Measurements from ENCODE around the gene CLTA. TPM values are rescaled to one million over a fixed set of nuclear protein-coding genes. Genes with fewer than 3 reads are reported as not detected.

Gene CLTA
- total and polyA plus RNA-seq, 10 of the 15 experiments (the other 5 are each of a cell fraction or from before 2014, with no cell fraction given), result 49.0 to 241 (median 168) TPM

GRCh38 chr9:36191290-36191645 lies 547 bp downstream of the CLTA start:
- peak overlapping the region; percentile 88 for H3K27ac ChIP-seq (ENCODE audit: control insufficient read depth, insufficient read depth)
- H3K4me1 ChIP-seq (ENCODE audit: control insufficient read depth, insufficient read depth, low read length), result peaks cover 13% of the 10 kb centered on the region
- under 1% methylated on average over 18 of the region's 18 CpGs for WGBS (ENCODE audit: insufficient coverage, insufficient replicate concordance, low lambda C conversion rate, missing lambda C conversion rate)
- H2AFZ ChIP-seq (ENCODE audit: control insufficient read depth, low read depth, low read length), result peak overlapping the region; percentile 99
- H3K9ac ChIP-seq (ENCODE audit: control insufficient read depth, insufficient read depth, low read length), result peak overlapping the region; percentile 96
- H3K4me3 ChIP-seq, result peak overlapping the region; percentile 86
- TF ChIP-seq ZNF622 (IDR thresholded peaks at IDR 0.05) (no peak), SIN3A (IDR thresholded peaks at IDR 0.05; ENCODE audit: low read depth, low read length) (0 out of 2 replicates have a peak, but pooled peaks have one; percentile 47)
- peak overlapping the region; percentile 87; the same call in 1 of the 2 replicates for H3K4me2 ChIP-seq (ENCODE audit: control insufficient read depth, insufficient read depth)
- SMC1A ChIA-PET (ENCODE audit: uncharacterized antibody, unreplicated experiment), result interaction anchor here (1.0 to 3.1 kb wide), 6 partner anchors 9 to 792 kb away, joined by 3 to 17 read pairs (median 4); partner anchors contain the start of gene GNE
- CTCF ChIA-PET, result interaction anchor here (0.8 to 3.8 kb wide), 16 partner anchors 10 to 495 kb away, joined by 3 to 40 read pairs (median 4); partner anchors contain the start of gene SPAG8
- POLR2A ChIA-PET, result interaction anchor here (0.6 to 1.6 kb wide), 3 partner anchors 11 to 78 kb away, joined by 4 to 9 read pairs (median 8); partner anchors contain the start of gene GNE
- H3K36me3 ChIP-seq (ENCODE audit: control insufficient read depth in 2 of 2, insufficient read depth in 2 of 2, low read length in 1 of 2), result peaks cover 0 to 11% of the 10 kb centered on the region in 2 experiments; a peak in 2 of 4 replicates
- peaks cover 47% of the 10 kb centered on the region for H3K79me2 ChIP-seq (ENCODE audit: control insufficient read depth, insufficient read depth, low read length)
- intact Hi-C loops (cut with micrococcal nuclease; ENCODE audit: unreplicated experiment) (loop anchor here (5.0 kb wide), 2 partner anchors 66 to 136 kb away; partner anchors contain the start of gene GNE), in situ Hi-C loops (cut with MboI) (no loop called here)
- FAIRE-seq, result no peak
- peaks cover 8% of the 10 kb centered on the region; the same call in 1 of the 2 replicates for H4K20me1 ChIP-seq (ENCODE audit: control insufficient read depth, insufficient read depth)
- RAD21 ChIA-PET (ENCODE audit: unreplicated experiment), result interaction anchor here (0.6 to 2.9 kb wide), 8 partner anchors 16 to 153 kb away, joined by 3 to 21 read pairs (median 4); partner anchors contain the start of gene GNE
- H3K9me3 ChIP-seq (replicated peaks; ENCODE audit: control insufficient read depth, insufficient read depth, low read length), result no peaks in the 10 kb centered on the region
- peak; percentile 43 for ATAC-seq
- BruUV-seq (replicated peaks), result no TSS peak
- no peaks in the 10 kb centered on the region for H3K27me3 ChIP-seq (replicated peaks in 1 of 2; ENCODE audit: control insufficient read depth in 2 of 2, insufficient read depth in 2 of 2, low read length in 1 of 2)
- DNase-seq (ENCODE audit: low read depth, low spot score), result no peak

GRCh38 chr9:36191686-36192085 lies 965 bp downstream of the CLTA start:
- H4K20me1 ChIP-seq (ENCODE audit: control insufficient read depth, insufficient read depth), result peaks cover 8% of the 10 kb centered on the region; the same call in 1 of the 2 replicates
- peaks cover 49% of the 10 kb centered on the region for H3K79me2 ChIP-seq (ENCODE audit: control insufficient read depth, insufficient read depth, low read length)
- in situ Hi-C loops (cut with MboI) (no loop called here), intact Hi-C loops (cut with micrococcal nuclease; ENCODE audit: unreplicated experiment) (loop anchor here (5.0 kb wide), 2 partner anchors 66 to 136 kb away; partner anchors contain the start of gene GNE)
- DNase-seq (ENCODE audit: low read depth, low spot score) (no peak), FAIRE-seq (no peak), ATAC-seq (no peak)
- H3K27ac ChIP-seq (ENCODE audit: control insufficient read depth, insufficient read depth), result peak overlapping the region; percentile 88
- WGBS (ENCODE audit: insufficient coverage, insufficient replicate concordance, low lambda C conversion rate, missing lambda C conversion rate), result under 1% methylated on average over 7 of the region's 7 CpGs
- H2AFZ ChIP-seq (ENCODE audit: control insufficient read depth, low read depth, low read length), result no peak overlapping the region
- TF ChIP-seq BRCA1 (IDR thresholded peaks at IDR 0.05; ENCODE audit: low read depth, low read length), result no peak
- TF ChIP-seq ATF2 (IDR thresholded peaks at IDR 0.05; ENCODE audit: low read length), result no peak
- no peak for TF ChIP-seq SMARCA5 (IDR thresholded peaks at IDR 0.05)
- RAD21 ChIA-PET (ENCODE audit: unreplicated experiment), result interaction anchor here (0.7 to 2.9 kb wide), 3 partner anchors 25 to 137 kb away, joined by 4 to 10 read pairs (median 9); partner anchors contain the start of gene GNE
- H3K9me3 ChIP-seq (replicated peaks; ENCODE audit: control insufficient read depth, insufficient read depth, low read length), result no peaks in the 10 kb centered on the region
- no peaks in the 10 kb centered on the region for H3K27me3 ChIP-seq (replicated peaks in 1 of 2; ENCODE audit: control insufficient read depth in 2 of 2, insufficient read depth in 2 of 2, low read length in 1 of 2)
- BruUV-seq (replicated peaks), result no TSS peak
- H3K4me2 ChIP-seq (ENCODE audit: control insufficient read depth, insufficient read depth), result peak overlapping the region; percentile 87
- H3K4me1 ChIP-seq (ENCODE audit: control insufficient read depth, insufficient read depth, low read length), result peaks cover 13% of the 10 kb centered on the region
- POLR2A ChIA-PET, result interaction anchor here (0.6 kb wide), 1 partner anchor 78 kb away, joined by 9 read pairs; no protein-coding TSS in a partner anchor
- H3K36me3 ChIP-seq (ENCODE audit: control insufficient read depth in 2 of 2, insufficient read depth in 2 of 2, low read length in 1 of 2), result peaks cover 0 to 11% of the 10 kb centered on the region in 2 experiments; a peak in 2 of 4 replicates
- peak overlapping the region; percentile 96 for H3K9ac ChIP-seq (ENCODE audit: control insufficient read depth, insufficient read depth, low read length)
- CTCF ChIA-PET, result interaction anchor here (0.8 to 3.8 kb wide), 6 partner anchors 9 to 495 kb away, joined by 3 to 40 read pairs (median 8); no protein-coding TSS in a partner anchor
- H3K4me3 ChIP-seq, result peak overlapping the region; percentile 86
- SMC1A ChIA-PET (ENCODE audit: uncharacterized antibody, unreplicated experiment), result interaction anchor here (1.0 to 3.1 kb wide), 5 partner anchors 9 to 791 kb away, joined by 3 to 17 read pairs (median 3); no protein-coding TSS in a partner anchor
